Adrenal gland (tissue), 12 donors: Measurements from ENCODE around the gene CEP112. TPM values are rescaled to one million over a fixed set of nuclear protein-coding genes. Genes with fewer than 3 reads are reported as not detected.

Experiments
- DNase-seq, 7 donors: peaks; one replicate each; pipeline ENCODE4 v3.0.0-alpha.2; 2019 to 2020
- H3K27ac ChIP-seq, 5 donors: fragments of 200-600 bp; sonication (generic) in 4 of 5; 1 replicate in 3 of 5; 2 replicates in 2 of 5; pipeline versions ENCODE4 v1.5.1 to v1.8.0; 2016 to 2020; ENCODE audit warnings: mild to moderate bottlenecking in 1 of 5
- H3K27me3 ChIP-seq: fragments of 200-600 bp; 2 replicates; pipeline ENCODE4 v1.8.0; 2021
- H3K36me3 ChIP-seq, 2 donors: fragments of 200-600 bp; replicated peaks in 1 of 2; 1 replicate in 1 of 2; 2 replicates in 1 of 2; pipeline versions ENCODE4 v1.5.1 to v1.8.0; 2018 to 2022
- H3K4me1 ChIP-seq, 2 donors: fragments of 200-600 bp; replicated peaks in 1 of 2; 1 replicate in 1 of 2; 2 replicates in 1 of 2; pipeline versions ENCODE4 v1.5.1 to v1.8.0; 2018 to 2021
- H3K4me3 ChIP-seq, 4 donors: fragments of 200-600 bp; sonication (generic) in 3 of 4; one replicate each; pipeline ENCODE4 v1.5.1; 2016 to 2018
- H3K9me3 ChIP-seq, 3 donors: fragments of 200-600 bp; sonication (generic) in 1 of 3; replicated peaks in 1 of 3; 1 replicate in 2 of 3; 2 replicates in 1 of 3; pipeline versions ENCODE4 v1.5.1 to v1.8.0; 2016 to 2021
- CTCF ChIP-seq, 6 experiments: fragments of 450-650 bp in 4 of 6; fragments of 200-600 bp in 2 of 6; sonication (generic) in 1 of 6; IDR thresholded peaks; 1 replicate in 5 of 6; 2 replicates in 1 of 6; pipeline versions ENCODE4 v1.5.1 to v1.8.0; 2016 to 2021; ENCODE audit warnings: antibody characterized with exemption in 6 of 6, mild to moderate bottlenecking in 2 of 6, moderate library complexity in 1 of 6
- POLR2A ChIP-seq, 2 donors: fragments of 450-650 bp; IDR thresholded peaks; one replicate each; pipeline ENCODE4 v1.6.1; 2017; ENCODE audit warnings: antibody characterized with exemption in 2 of 2, mild to moderate bottlenecking in 2 of 2, moderate library complexity in 1 of 2
- WGBS, 4 donors: extraction: QIAGEN DNeasy Blood & Tissue Kit in 2 of 4; methylation state at CpG; one replicate each; pipeline versions ENCODE4 v1.1.5 to v1.1.7; 2013 to 2017; 5-methylcytosine and 5-hydroxymethylcytosine counted together
- intact Hi-C, 2 donors: fragments of 100-400 bp; cut with DNase I; formaldehyde crosslinking; loops; one replicate each; pipeline versions ENCODE4 v1.14.1 to v1.15.0; 2022 to 2023
- polyA plus RNA-seq, 3 donors: library from polyadenylated mRNA; stranded (reverse); fragments of 200-250 nt in 2 of 3; fragments of 350-450 nt in 1 of 3; fragmentation: Illumina TruSeq in 1 of 3; extraction: RNeasy Lipid Tissue Mini Kit (QIAGEN cat#74804) in 1 of 3; gene quantifications; one replicate each; pipeline ENCODE4 v1.2.3, GENCODE V29; 2013 to 2014
- total RNA-seq, 9 donors: library from RNA; depleted of rRNA in 4 of 9; stranded (reverse); fragments of >200 nt in 4 of 9; fragments of 120-200 nt in 1 of 9; fragmentation: NEBNext Ultra II Directional in 1 of 9; extraction: Animal tissue kit (Norgen Biotek cat#: 25700) in 1 of 9; gene quantifications; one replicate each; pipeline versions ENCODE4 v1.1.0 to v1.2.4, GENCODE V29; 2013 to 2023
- donor health status: healthy with polysubstance abuse.
- donor health status: Bipolar disorder and iron deficiency.
- donor health status: DM: yes; HTN: yes; CAD: no.
- donor health status: DM: no; HTN: no; CAD: no.
- donor health status: DM: no; HTN: no; CAD: no.
- donor health status: DM: yes; HTN: yes; CAD: no.

The CEP112 gene
- total and polyA plus RNA-seq, 12 donors, result 4.2 to 24.1 (median 9.6) TPM

- H3K4me1 ChIP-seq, result no peaks in the 10 kb centered on the region
- DNase-seq, result peak in 3 of 7 donors; percentile 19 to 34 (median 25)
- intact Hi-C loops, result no loop called here
- 67 to 82% (median 78%) methylated on average over 9 of the region's 9 CpGs for WGBS, 4 donors
- TF ChIP-seq POLR2A (IDR thresholded peaks at IDR 0.05), result no peak
- H3K27ac ChIP-seq, result no peak overlapping the region
- no peaks in the 10 kb centered on the region for H3K27me3 ChIP-seq
- peaks cover 0 to 5% (median 0%) of the 10 kb centered on the region in 3 donors for H3K9me3 ChIP-seq
- no peak overlapping the region for H3K4me3 ChIP-seq
- H3K36me3 ChIP-seq, result no peaks in the 10 kb centered on the region
Observed at GRCh38 chr17:65975878-65976277, 216.1 kb downstream of the CEP112 start.

GRCh38 chr17:65973237-65973636 is 218.7 kb downstream of the CEP112 start:
- Histone ChIP-seq H3K27me3 (no peaks in the 10 kb centered on the region), H3K36me3 (no peaks in the 10 kb centered on the region), H3K27ac (no peak overlapping the region), H3K9me3 (peaks cover 0 to 5% (median 0%) of the 10 kb centered on the region in 3 donors), H3K4me3 (no peak overlapping the region), H3K4me1 (no peaks in the 10 kb centered on the region)
- 4 to 84% (median 52%) methylated on average over 1 of the region's 1 CpG for whole genome bisulfite sequencing, 4 donors
- DNase-seq, result no peak
- no peak for TF ChIP-seq CTCF (IDR thresholded peaks at IDR 0.05)
- intact Hi-C loops, result no loop called here

GRCh38 chr17:65967372-65967771 is 224.6 kb downstream of the CEP112 start:
- 95 to 97% (median 96%) methylated on average over 2 of the region's 2 CpGs for WGBS, 4 donors
- intact Hi-C loops, result no loop called here

GRCh38 chr17:65966072-65966695 is 225.7 kb downstream of the CEP112 start:
- Histone ChIP-seq H3K4me1 (no peaks in the 10 kb centered on the region), H3K9me3 (no peaks in the 10 kb centered on the region), H3K27ac (no peak overlapping the region), H3K27me3 (no peaks in the 10 kb centered on the region), H3K36me3 (no peaks in the 10 kb centered on the region), H3K4me3 (no peak overlapping the region)
- WGBS, 4 donors, result 95 to 98% (median 97%) methylated on average over 2 of the region's 2 CpGs
- TF ChIP-seq CTCF (IDR thresholded peaks at IDR 0.05), result no peak
- no peak for TF ChIP-seq POLR2A (IDR thresholded peaks at IDR 0.05)
- intact Hi-C loops, result no loop called here
- no peak for DNase-seq

More at GRCh38 chr17:65967372-65967771, 224.6 kb downstream of the CEP112 start:
- Histone ChIP-seq H3K27ac (no peak overlapping the region), H3K4me1 (no peaks in the 10 kb centered on the region), H3K36me3 (no peaks in the 10 kb centered on the region), H3K27me3 (no peaks in the 10 kb centered on the region), H3K4me3 (no peak overlapping the region), H3K9me3 (no peaks in the 10 kb centered on the region)
- DNase-seq, result no peak
- no peak for TF ChIP-seq POLR2A (IDR thresholded peaks at IDR 0.05)
- no peak for TF ChIP-seq CTCF (IDR thresholded peaks at IDR 0.05)

- no peak for DNase-seq
- no peak overlapping the region for H3K27ac ChIP-seq
- no peaks in the 10 kb centered on the region for H3K27me3 ChIP-seq
- TF ChIP-seq CTCF (IDR thresholded peaks at IDR 0.05), result no peak
- TF ChIP-seq POLR2A (IDR thresholded peaks at IDR 0.05), result no peak
- intact Hi-C loops, result no loop called here
- no peaks in the 10 kb centered on the region for H3K4me1 ChIP-seq
- no peak overlapping the region for H3K4me3 ChIP-seq
- no peaks in the 10 kb centered on the region for H3K36me3 ChIP-seq
- no peaks in the 10 kb centered on the region for H3K9me3 ChIP-seq
- 90 to 96% (median 93%) methylated on average over 3 of the region's 3 CpGs for WGBS, 4 donors
Observed at GRCh38 chr17:65963179-65963578, 228.8 kb downstream of the CEP112 start.
